ENCODE data around the gene RGS11. TPM values are rescaled to one million over a fixed set of nuclear protein-coding genes. Genes with fewer than 3 reads are reported as not detected.
"Not testable (repeated sequence)": the region's sequence is repeated elsewhere in the genome, so short reads cannot be mapped to it uniquely, and the experiment has no call there.

The RGS11 gene
- polyA plus RNA-seq, 1 donor (not counting 4 experiments of a cell fraction or from before 2014, with no cell fraction given) = not detected

GRCh38 chr16:268141-269053 is 7.3 kb downstream of the RGS11 start:
- FAIRE-seq (no peak), DNase-seq (ENCODE audit: low read depth, low spot score) (no peak)
- no peaks in the 10 kb centered on the region for H3K9me3 ChIP-seq (ENCODE audit: control insufficient read depth, low read depth, low read length)
- no peak overlapping the region for H3K9ac ChIP-seq (ENCODE audit: control insufficient read depth, extremely low read depth, insufficient read depth, low read length)
- peak overlapping the region; percentile 37 for H2AFZ ChIP-seq (ENCODE audit: control insufficient read depth, low read length)
- peak overlapping the region in 1 of 3 experiments; percentile 26 for H3K4me3 ChIP-seq (ENCODE audit: control insufficient read depth in 2 of 3, extremely low read depth in 1 of 3, insufficient read depth in 2 of 3, low read depth in 1 of 3, low read length in 3 of 3)
- H3K27ac ChIP-seq (ENCODE audit: control insufficient read depth, insufficient read depth, low read length) = no peak overlapping the region
- TF ChIP-seq EZH2 (IDR thresholded peaks at IDR 0.05; ENCODE audit: low read length) (no peak), CTCF (optimal IDR thresholded peaks at IDR 0.05 in 1 of 3, IDR thresholded peaks at IDR 0.05 in 1 of 3, conservative IDR thresholded peaks at IDR 0.05 in 1 of 3; ENCODE audit: extremely low read depth in 1 of 3, insufficient read depth in 2 of 3, low read length in 3 of 3) (no peak)
- H3K79me2 ChIP-seq (ENCODE audit: control insufficient read depth, insufficient read depth, low read length) = no peaks in the 10 kb centered on the region
- H4K20me1 ChIP-seq (ENCODE audit: control insufficient read depth, extremely low read depth, insufficient read depth, low read length) = no peaks in the 10 kb centered on the region
- H3K9me1 ChIP-seq (ENCODE audit: control insufficient read depth, extremely low read depth, insufficient read depth, low read length) = no peaks in the 10 kb centered on the region
- dilution Hi-C loops (cut with MboI; ENCODE audit: extremely low pct_ligation_motif_present, low sequenced_read_pairs) = no loop called here
- no peak overlapping the region for H3K4me2 ChIP-seq (ENCODE audit: control insufficient read depth, extremely low read depth, insufficient read depth, low read depth, low read length)
- H3K4me1 ChIP-seq (ENCODE audit: control insufficient read depth, extremely low read depth, insufficient read depth, low read length) = peaks cover 15% of the 10 kb centered on the region
- H3K36me3 ChIP-seq (ENCODE audit: control insufficient read depth in 2 of 2, extremely low read depth in 1 of 2, insufficient read depth in 2 of 2, low read length in 2 of 2) = no peaks in the 10 kb centered on the region
- H3K27me3 ChIP-seq (ENCODE audit: control insufficient read depth, extremely low read depth, insufficient read depth, low read length) = peaks cover 15% of the 10 kb centered on the region

- Histone ChIP-seq H3K27me3 (ENCODE audit: control insufficient read depth, extremely low read depth, insufficient read depth, low read length) (peaks cover 15% of the 10 kb centered on the region), H3K4me1 (ENCODE audit: control insufficient read depth, extremely low read depth, insufficient read depth, low read length) (peaks cover 15% of the 10 kb centered on the region)
- H3K4me3 ChIP-seq (ENCODE audit: control insufficient read depth in 2 of 3, extremely low read depth in 1 of 3, insufficient read depth in 2 of 3, low read depth in 1 of 3, low read length in 3 of 3); H3K27ac ChIP-seq (ENCODE audit: control insufficient read depth, insufficient read depth, low read length); H3K79me2 ChIP-seq (ENCODE audit: control insufficient read depth, insufficient read depth, low read length); H3K9ac ChIP-seq (ENCODE audit: control insufficient read depth, extremely low read depth, insufficient read depth, low read length); dilution Hi-C loops (cut with MboI; ENCODE audit: extremely low pct_ligation_motif_present, low sequenced_read_pairs); H4K20me1 ChIP-seq (ENCODE audit: control insufficient read depth, extremely low read depth, insufficient read depth, low read length); H3K36me3 ChIP-seq (ENCODE audit: control insufficient read depth in 2 of 2, extremely low read depth in 1 of 2, insufficient read depth in 2 of 2, low read length in 2 of 2); H3K4me2 ChIP-seq (ENCODE audit: control insufficient read depth, extremely low read depth, insufficient read depth, low read depth, low read length); H3K9me3 ChIP-seq (ENCODE audit: control insufficient read depth, low read depth, low read length); H3K9me1 ChIP-seq (ENCODE audit: control insufficient read depth, extremely low read depth, insufficient read depth, low read length); H2AFZ ChIP-seq (ENCODE audit: control insufficient read depth, low read length); DNase-seq (ENCODE audit: low read depth, low spot score): not testable (repeated sequence)
- FAIRE-seq = peak; percentile 86
Measured at GRCh38 chr16:267562-267961, 8.2 kb downstream of the RGS11 start.
